NB4 (cell line): ENCODE measurements around the gene NOP56.

Experiments
- DNase-seq: peaks from one replicate; pipeline ENCODE4 v3.0.0; 2010; ENCODE audit warnings: low read depth
- H3K4me3 ChIP-seq: one replicate; pipeline ENCODE4 v1.5.1; 2011; ENCODE audit warnings: mild to moderate bottlenecking, low read depth, low read length, moderate library complexity
- MAX ChIP-seq: IDR thresholded peaks from 2 replicates; pipeline ENCODE4 v1.6.1; 2011; ENCODE audit warnings: low read depth, low read length
- MYC ChIP-seq: IDR thresholded peaks from 2 replicates; pipeline ENCODE4 v1.6.1; 2011; ENCODE audit warnings: low read depth, low read length
- POLR2A ChIP-seq: IDR thresholded peaks from 2 replicates; pipeline ENCODE4 v1.6.1; 2011; ENCODE audit warnings: mild to moderate bottlenecking; ENCODE audit not compliant: insufficient read length; ENCODE audit errors: extremely low read depth
- TF ChIP-seq, protein P1 (sequence below): IDR thresholded peaks from one replicate; pipeline ENCODE4 v1.5.1; 2012; ENCODE audit warnings: low read depth, low read length

NOP56 gene

DNA sequence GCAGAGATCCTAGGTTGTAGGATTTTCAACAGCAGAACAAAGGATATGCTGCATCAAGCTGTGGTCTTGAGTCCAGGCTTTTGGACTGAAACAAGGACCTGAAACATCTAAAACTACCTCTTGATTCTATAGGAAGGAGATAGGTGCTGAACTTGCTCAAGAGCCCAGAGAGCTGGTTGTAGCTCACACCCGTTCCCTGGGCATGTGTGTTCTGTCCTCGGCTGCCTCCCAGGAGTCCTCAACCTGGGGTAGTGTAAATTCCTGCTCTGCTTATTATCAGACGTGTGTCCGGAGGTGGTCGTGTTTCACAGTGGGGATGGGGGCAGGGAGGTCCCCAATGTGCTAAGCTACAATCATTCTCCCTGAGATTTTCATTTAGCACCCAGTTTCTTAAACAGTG lies 4.8 kb downstream of the NOP56 start:
- TF ChIP-seq MYC (no peak), POLR2A (no peak), MAX (no peak)
- TF ChIP-seq, protein P1, sequence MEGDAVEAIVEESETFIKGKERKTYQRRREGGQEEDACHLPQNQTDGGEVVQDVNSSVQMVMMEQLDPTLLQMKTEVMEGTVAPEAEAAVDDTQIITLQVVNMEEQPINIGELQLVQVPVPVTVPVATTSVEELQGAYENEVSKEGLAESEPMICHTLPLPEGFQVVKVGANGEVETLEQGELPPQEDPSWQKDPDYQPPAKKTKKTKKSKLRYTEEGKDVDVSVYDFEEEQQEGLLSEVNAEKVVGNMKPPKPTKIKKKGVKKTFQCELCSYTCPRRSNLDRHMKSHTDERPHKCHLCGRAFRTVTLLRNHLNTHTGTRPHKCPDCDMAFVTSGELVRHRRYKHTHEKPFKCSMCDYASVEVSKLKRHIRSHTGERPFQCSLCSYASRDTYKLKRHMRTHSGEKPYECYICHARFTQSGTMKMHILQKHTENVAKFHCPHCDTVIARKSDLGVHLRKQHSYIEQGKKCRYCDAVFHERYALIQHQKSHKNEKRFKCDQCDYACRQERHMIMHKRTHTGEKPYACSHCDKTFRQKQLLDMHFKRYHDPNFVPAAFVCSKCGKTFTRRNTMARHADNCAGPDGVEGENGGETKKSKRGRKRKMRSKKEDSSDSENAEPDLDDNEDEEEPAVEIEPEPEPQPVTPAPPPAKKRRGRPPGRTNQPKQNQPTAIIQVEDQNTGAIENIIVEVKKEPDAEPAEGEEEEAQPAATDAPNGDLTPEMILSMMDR: no peak
- no peak overlapping the region for H3K4me3 ChIP-seq
- DNase-seq: peak; percentile 20

- TF ChIP-seq POLR2A (no peak), MYC (no peak), MAX (no peak)
- TF ChIP-seq, protein P1: no peak
- DNase-seq: peak; percentile 19
- H3K4me3 ChIP-seq: no peak overlapping the region
Measured at GRCh38 chr20:2657674-2658073, 5.2 kb downstream of the NOP56 start.

DNA sequence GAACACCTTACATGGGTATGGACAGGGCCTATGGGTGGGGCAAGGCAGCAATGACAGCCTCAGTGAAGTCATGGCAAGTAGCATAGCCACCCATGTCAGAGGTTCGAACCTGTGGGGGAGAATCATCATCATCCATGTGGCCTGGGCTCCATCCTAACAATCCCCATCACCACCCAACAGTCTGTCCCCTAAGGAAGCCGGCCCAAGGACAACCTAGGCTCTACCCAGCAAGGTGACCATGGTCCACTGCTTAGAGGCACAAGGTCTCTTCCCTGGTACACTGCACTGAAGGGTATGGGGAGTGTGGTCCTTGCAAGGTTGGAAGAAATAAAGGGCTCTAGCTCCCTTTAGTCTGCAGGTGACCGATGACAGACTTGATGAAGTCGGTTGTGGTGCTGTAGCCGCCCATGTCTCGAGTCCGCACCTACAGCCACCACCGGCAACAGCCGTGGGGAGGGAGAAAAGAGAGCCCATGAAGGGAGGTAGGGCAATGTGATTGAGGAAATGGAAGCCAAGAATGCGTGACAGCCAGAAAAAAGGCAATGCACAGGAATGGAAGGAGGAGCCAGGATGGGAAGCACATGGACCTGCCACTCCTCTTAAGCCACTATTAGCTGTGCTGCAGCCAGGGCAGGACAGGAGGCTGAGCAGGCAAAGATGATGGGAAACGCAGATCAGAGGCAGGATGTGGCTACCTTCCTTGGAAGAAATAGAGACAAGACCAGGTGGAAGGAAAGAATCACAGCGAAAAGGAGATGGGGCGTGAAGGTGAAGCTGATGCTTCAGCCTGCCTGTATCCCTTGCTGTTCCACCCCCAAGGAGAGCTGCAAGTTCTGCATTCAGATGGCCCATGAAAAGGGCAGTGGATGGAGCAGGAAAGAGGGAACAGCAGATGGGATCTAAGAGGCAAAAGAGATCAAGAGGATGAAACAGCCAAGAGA lies 6.3 kb downstream of the NOP56 start:
- H3K4me3 ChIP-seq: no peak overlapping the region
- peak; percentile 66 for DNase-seq
- no peak for TF ChIP-seq MYC
- TF ChIP-seq, protein P1: no peak
- TF ChIP-seq MAX: peak; percentile 42
- TF ChIP-seq POLR2A: peak; percentile 33

- TF ChIP-seq, protein P1: no peak
- TF ChIP-seq MYC (no peak), MAX (no peak)
- H3K4me3 ChIP-seq: no peak overlapping the region
- DNase-seq: peak; percentile 29
Measured at GRCh38 chr20:2659547-2659946, 7.1 kb downstream of the NOP56 start.

- TF ChIP-seq POLR2A (no peak), MAX (no peak), MYC (no peak)
- TF ChIP-seq, protein P1: no peak
- no peak for DNase-seq
- H3K4me3 ChIP-seq: peak overlapping the region; percentile 98
Measured at GRCh38 chr20:2663364-2663886, 11.0 kb downstream of the NOP56 start.
